ENCODE measurements around the gene TCIRG1.

TCIRG1 gene

GRCh38 chr11:68016904-68017817 lies 21.7 kb upstream of the TCIRG1 start:
- DNase-seq, result no peak

GRCh38 chr11:68017980-68018729 lies 20.7 kb upstream of the TCIRG1 start:
- DNase-seq, result no peak

- no peak for DNase-seq
These were observed 20.1 kb upstream of the TCIRG1 start for GRCh38 chr11:68018730-68019190.

GRCh38 chr11:68019486-68019885 lies 19.3 kb upstream of the TCIRG1 start:
- DNase-seq, result no peak

- no peak for DNase-seq
These were observed 18.2 kb upstream of the TCIRG1 start for GRCh38 chr11:68020575-68020974.

GRCh38 chr11:68021167-68021787 lies 17.5 kb upstream of the TCIRG1 start:
- no peak for DNase-seq

GRCh38 chr11:68022531-68022930 lies 16.3 kb upstream of the TCIRG1 start:
- no peak for DNase-seq

- DNase-seq, result no peak
These were observed 14.3 kb upstream of the TCIRG1 start for GRCh38 chr11:68024508-68024907.

- DNase-seq, result no peak
These were observed 13.8 kb upstream of the TCIRG1 start for GRCh38 chr11:68025047-68025446.

GRCh38 chr11:68026391-68027105 lies 12.3 kb upstream of the TCIRG1 start:
- DNase-seq, result no peak

GRCh38 chr11:68027667-68028066 lies 11.2 kb upstream of the TCIRG1 start:
- DNase-seq, result no peak

GRCh38 chr11:68028802-68029545 lies 9.9 kb upstream of the TCIRG1 start:
- no peak for DNase-seq

GRCh38 chr11:68030318-68031143 lies 8.3 kb upstream of the TCIRG1 start, which contains the start of gene NDUFS8:
Gene NDUFS8, plus strand, starts transcription at chr11:68030681. Its CDS starts 1,471 bp downstream, at chr11:68032152.
- peak; percentile 89 to 94 (median 92) for DNase-seq

- DNase-seq, result no peak
These were observed 7.7 kb upstream of the TCIRG1 start for GRCh38 chr11:68031144-68031464.

GRCh38 chr11:68032003-68032402 lies 6.8 kb upstream of the TCIRG1 start:
- DNase-seq, result no peak

GRCh38 chr11:68032997-68033707 lies 5.7 kb upstream of the TCIRG1 start:
- DNase-seq, result no peak

- DNase-seq, result no peak
These were observed 5.1 kb upstream of the TCIRG1 start for GRCh38 chr11:68033708-68034045.

GRCh38 chr11:68035266-68035876 lies 3.5 kb upstream of the TCIRG1 start:
- no peak for DNase-seq

GRCh38 chr11:68036141-68036716 lies 2.6 kb upstream of the TCIRG1 start:
- DNase-seq, result no peak

Measured in activated CD4-positive, CD25-positive, alpha-beta regulatory T cell (primary cell).